A172 (cell line): ENCODE measurements around the gene HEG1. TPM values are rescaled to one million over a fixed set of nuclear protein-coding genes. Genes with fewer than 3 reads are reported as not detected.

ENCODE experiments used
- DNase-seq: peaks from one replicate; pipeline ENCODE4 v3.0.0-alpha.2; 2015; ENCODE audit warnings: low spot score
- total RNA-seq: library from RNA; depleted of rRNA; stranded (reverse); fragments of >200 nt; shearing (Covaris generic); gene quantifications from 2 replicates; pipeline ENCODE4 v1.2.3, GENCODE V29; 2014

Gene HEG1
- total RNA-seq, 1 experiment from 2014 or later = 47.2 TPM

GRCh38 chr3:124952282-124952855 is 103.4 kb downstream of the HEG1 start:
- no peak for DNase-seq

- peak; percentile 23 for DNase-seq
Observed at GRCh38 chr3:124951511-124952281, 104.1 kb downstream of the HEG1 start.

- no peak for DNase-seq
Observed at GRCh38 chr3:124950026-124950425, 105.8 kb downstream of the HEG1 start.

GRCh38 chr3:124942613-124943012 is 113.2 kb downstream of the HEG1 start:
- DNase-seq = no peak

GRCh38 chr3:124941771-124942170 is 114.0 kb downstream of the HEG1 start:
- no peak for DNase-seq

GRCh38 chr3:124939661-124940060 is 116.1 kb downstream of the HEG1 start:
- no peak for DNase-seq

- DNase-seq = no peak
Observed at GRCh38 chr3:124938896-124939295, 116.9 kb downstream of the HEG1 start.

GRCh38 chr3:124937049-124937448 is 118.7 kb downstream of the HEG1 start:
- DNase-seq = no peak

GRCh38 chr3:124935794-124936542 is 119.8 kb downstream of the HEG1 start:
- DNase-seq = no peak

GRCh38 chr3:124935264-124935663 is 120.5 kb downstream of the HEG1 start:
- DNase-seq = no peak

GRCh38 chr3:124934577-124934976 is 121.2 kb downstream of the HEG1 start, which contains the start of gene MUC13:
MUC13 (minus strand) TSS chr3:124934751; CDS start chr3:124934712, 39 bp downstream.
- no peak for DNase-seq

GRCh38 chr3:124928333-124929202 is 127.2 kb downstream of the HEG1 start:
- peak; percentile 79 for DNase-seq

- DNase-seq = no peak
Observed at GRCh38 chr3:124927574-124928045, 128.2 kb downstream of the HEG1 start.

GRCh38 chr3:124926426-124927101 is 129.2 kb downstream of the HEG1 start:
- no peak for DNase-seq

GRCh38 chr3:124924741-124925140 is 131.1 kb downstream of the HEG1 start:
- DNase-seq = no peak

GRCh38 chr3:124923833-124924232 is 132.0 kb downstream of the HEG1 start:
- DNase-seq = no peak

GRCh38 chr3:124920718-124921117 is 135.1 kb downstream of the HEG1 start:
- DNase-seq = no peak

GRCh38 chr3:124919756-124920155 is 136.0 kb downstream of the HEG1 start:
- DNase-seq = no peak

GRCh38 chr3:124918524-124918923 is 137.3 kb downstream of the HEG1 start:
- no peak for DNase-seq

GRCh38 chr3:124916837-124917409 is 138.9 kb downstream of the HEG1 start:
- DNase-seq = no peak
